Neuronal stem cell (in vitro differentiated cells): ENCODE results near the gene MS4A14.
"Not testable (repeated sequence)": the region's sequence is repeated elsewhere in the genome, so short reads cannot be mapped to it uniquely, and the experiment has no call there.

ENCODE experiments used
- DNase-seq: peaks from one replicate; pipeline ENCODE4 v3.0.0-alpha.2; 2013; ENCODE audit warnings: low spot score
- H2AFZ ChIP-seq: one replicate; pipeline ENCODE4 v1.6.1; 2013; ENCODE audit warnings: mild to moderate bottlenecking, low read length, inconsistent platforms
- H2AK5ac ChIP-seq: 2 replicates; pipeline ENCODE4 v1.6.1; 2013; ENCODE audit warnings: low read depth, mild to moderate bottlenecking, inconsistent platforms, low read length, moderate library complexity, mixed read lengths
- H2BK120ac ChIP-seq: 2 replicates; pipeline ENCODE4 v1.6.1; 2013; ENCODE audit warnings: low read depth, mild to moderate bottlenecking, inconsistent platforms, low read length, moderate library complexity, mixed read lengths
- H2BK12ac ChIP-seq: one replicate; pipeline ENCODE4 v1.6.1; 2013; ENCODE audit warnings: low read length, inconsistent platforms
- H2BK15ac ChIP-seq: 2 replicates; pipeline ENCODE4 v1.6.1; 2013; ENCODE audit warnings: mild to moderate bottlenecking, low read length, inconsistent platforms, mixed read lengths
- H2BK5ac ChIP-seq: one replicate; pipeline ENCODE4 v1.6.1; 2013; ENCODE audit warnings: inconsistent platforms, mild to moderate bottlenecking, low read length, moderate library complexity
- H3K14ac ChIP-seq: one replicate; pipeline ENCODE4 v1.6.1; 2013; ENCODE audit warnings: low read length, inconsistent platforms
- H3K18ac ChIP-seq: 2 replicates; pipeline ENCODE4 v1.6.1; 2013; ENCODE audit warnings: low read length, inconsistent platforms
- H3K23ac ChIP-seq: 2 replicates; pipeline ENCODE4 v1.6.1; 2013; ENCODE audit warnings: low read depth, mild to moderate bottlenecking, mixed read lengths, low read length, inconsistent platforms; ENCODE audit not compliant: poor library complexity
- H3K27ac ChIP-seq: replicated peaks from 3 replicates; pipeline ENCODE4 v1.5.1; 2013; ENCODE audit warnings: low read length, inconsistent platforms
- H3K27me3 ChIP-seq, 3 experiments: 2 replicates each; pipeline ENCODE4 v1.6.1; 2013; ENCODE audit warnings: low read length in 3 of 3, mild to moderate bottlenecking in 2 of 3, inconsistent platforms in 1 of 3, low read depth in 1 of 3, mixed read lengths in 1 of 3, moderate library complexity in 1 of 3; ENCODE audit not compliant: control insufficient read depth in 3 of 3, insufficient read depth in 3 of 3
- H3K36me3 ChIP-seq, 2 donors: replicated peaks in 1 of 2; 2 replicates each; pipeline ENCODE4 v1.6.1; 2013; ENCODE audit warnings: low read length in 2 of 2; ENCODE audit not compliant: control insufficient read depth in 2 of 2, insufficient read depth in 2 of 2
- H3K4ac ChIP-seq: 2 replicates; pipeline ENCODE4 v1.6.1; 2013; ENCODE audit warnings: inconsistent platforms, mild to moderate bottlenecking, low read length, moderate library complexity
- H3K4me1 ChIP-seq, 2 donors: 1 replicate in 1 of 2; 2 replicates in 1 of 2; pipeline ENCODE4 v1.6.1; 2013; ENCODE audit warnings: low read length in 2 of 2, low read depth in 1 of 2; ENCODE audit not compliant: control insufficient read depth in 2 of 2, insufficient read depth in 1 of 2
- H3K4me2 ChIP-seq: one replicate; pipeline ENCODE4 v1.6.1; 2013; ENCODE audit warnings: mild to moderate bottlenecking, low read length, inconsistent platforms; ENCODE audit not compliant: insufficient read depth, poor library complexity, severe bottlenecking
- H3K4me3 ChIP-seq, 2 donors: 2 replicates each; pipeline ENCODE4 v1.5.1; 2013; ENCODE audit warnings: low read length in 2 of 2, mild to moderate bottlenecking in 2 of 2, inconsistent platforms in 1 of 2, moderate library complexity in 1 of 2
- H3K79me1 ChIP-seq: one replicate; pipeline ENCODE4 v1.6.1; 2013; ENCODE audit warnings: low read depth, mild to moderate bottlenecking, inconsistent platforms, low read length, moderate library complexity
- H3K9ac ChIP-seq: one replicate; pipeline ENCODE4 v1.6.1; 2013; ENCODE audit warnings: mild to moderate bottlenecking, low read depth, low read length, inconsistent platforms; ENCODE audit not compliant: poor library complexity
- H3K9me3 ChIP-seq, 2 donors: replicated peaks in 1 of 2; 2 replicates each; pipeline versions ENCODE3 to v1.6.1; 2013; ENCODE audit warnings: low read length in 2 of 2, mild to moderate bottlenecking in 2 of 2, inconsistent platforms in 1 of 2, low read depth in 1 of 2, mixed read lengths in 1 of 2, moderate library complexity in 1 of 2; ENCODE audit not compliant: control insufficient read depth in 2 of 2, insufficient read depth in 1 of 2
- H4K8ac ChIP-seq: one replicate; pipeline ENCODE4 v1.6.1; 2013; ENCODE audit warnings: low read depth, mild to moderate bottlenecking, inconsistent platforms, low read length, moderate library complexity
- H4K91ac ChIP-seq: one replicate; pipeline ENCODE4 v1.6.1; 2013; ENCODE audit warnings: low read length, low read depth, mild to moderate bottlenecking, inconsistent platforms; ENCODE audit not compliant: poor library complexity
- WGBS, 2 donors: extraction: QIAGEN DNeasy Blood & Tissue Kit; methylation state at CpG; one replicate each; pipeline ENCODE4 v1.1.7; 2013; ENCODE audit warnings: missing lambda C conversion rate in 2 of 2, mixed read lengths in 1 of 2; ENCODE audit not compliant: insufficient read length in 2 of 2, insufficient replicate concordance in 1 of 2; ENCODE audit errors: extremely low coverage in 2 of 2; 5-methylcytosine and 5-hydroxymethylcytosine counted together

MS4A14 gene

GRCh38 chr11:60366262-60366904 lies 29.9 kb upstream of the MS4A14 start:
- not testable (repeated sequence) for H2AK5ac ChIP-seq, H4K8ac ChIP-seq, H3K4me1 ChIP-seq, H3K4me2 ChIP-seq, H3K4me3 ChIP-seq, H3K79me1 ChIP-seq, H3K9ac ChIP-seq, H4K91ac ChIP-seq, H3K23ac ChIP-seq, H3K14ac ChIP-seq, H2BK15ac ChIP-seq, H3K27ac ChIP-seq, H3K18ac ChIP-seq, DNase-seq, H2AFZ ChIP-seq, H2BK5ac ChIP-seq, H2BK120ac ChIP-seq, H3K36me3 ChIP-seq, H3K9me3 ChIP-seq, H3K4ac ChIP-seq, H3K27me3 ChIP-seq, H2BK12ac ChIP-seq
- WGBS, 2 donors: 100% methylated on average over 1 of the region's 15 CpGs; no CpG with 5 or more reads in 1 of the 2 donors

GRCh38 chr11:60367009-60367408 lies 29.2 kb upstream of the MS4A14 start:
- no peak overlapping the region for H2BK12ac ChIP-seq
- no peak overlapping the region for H4K8ac ChIP-seq
- H3K27me3 ChIP-seq: no peaks in the 10 kb centered on the region
- no peaks in the 10 kb centered on the region for H3K4me1 ChIP-seq
- no peak overlapping the region for H3K4me2 ChIP-seq
- H3K9me3 ChIP-seq: no peaks in the 10 kb centered on the region
- H3K9ac ChIP-seq: no peak overlapping the region
- H3K4me3 ChIP-seq: no peak overlapping the region
- no peak overlapping the region for H2BK5ac ChIP-seq
- no peak overlapping the region for H3K14ac ChIP-seq
- DNase-seq: no peak
- H3K36me3 ChIP-seq: no peaks in the 10 kb centered on the region
- no CpG with 5 or more reads among the region's 2 CpGs for WGBS, 2 donors
- no peak overlapping the region for H2BK120ac ChIP-seq
- H3K27ac ChIP-seq: no peak overlapping the region
- no peak overlapping the region for H3K4ac ChIP-seq
- H3K18ac ChIP-seq: no peak overlapping the region
- H4K91ac ChIP-seq: no peak overlapping the region
- no peak overlapping the region for H3K23ac ChIP-seq
- H2AFZ ChIP-seq: no peak overlapping the region
- no peaks in the 10 kb centered on the region for H3K79me1 ChIP-seq
- H2AK5ac ChIP-seq: no peak overlapping the region
- no peak overlapping the region for H2BK15ac ChIP-seq

- WGBS, 2 donors: no CpG with 5 or more reads among the region's 19 CpGs
- Histone ChIP-seq H3K27me3 (peaks cover 0 to 3% (median 0%) of the 10 kb centered on the region in 3 experiments), H4K91ac (no peak overlapping the region), H3K4me3 (no peak overlapping the region), H3K79me1 (no peaks in the 10 kb centered on the region), H3K18ac (peak overlapping the region; percentile 30), H3K27ac (no peak overlapping the region), H3K9me3 (no peaks in the 10 kb centered on the region), H2BK5ac (no peak overlapping the region), H4K8ac (no peak overlapping the region), H3K36me3 (no peaks in the 10 kb centered on the region), H2AFZ (no peak overlapping the region), H3K4ac (no peak overlapping the region), H3K4me1 (no peaks in the 10 kb centered on the region), H2BK120ac (no peak overlapping the region), H3K9ac (no peak overlapping the region), H3K23ac (no peak overlapping the region), H3K4me2 (no peak overlapping the region), H2BK12ac (no peak overlapping the region), H2AK5ac (no peak overlapping the region), H2BK15ac (no peak overlapping the region), H3K14ac (no peak overlapping the region)
- DNase-seq: no peak
These were observed 28.4 kb upstream of the MS4A14 start for GRCh38 chr11:60367896-60368295.

GRCh38 chr11:60370252-60370810 lies 25.9 kb upstream of the MS4A14 start:
- H3K79me1 ChIP-seq: no peaks in the 10 kb centered on the region
- H3K36me3 ChIP-seq: no peaks in the 10 kb centered on the region
- no peak overlapping the region for H3K9ac ChIP-seq
- no peak overlapping the region for H2AFZ ChIP-seq
- H2BK120ac ChIP-seq: no peak overlapping the region
- no peak overlapping the region for H2BK12ac ChIP-seq
- H4K91ac ChIP-seq: no peak overlapping the region
- no peak overlapping the region for H3K4ac ChIP-seq
- H3K27ac ChIP-seq: no peak overlapping the region
- no peak overlapping the region for H2BK15ac ChIP-seq
- no peak overlapping the region for H4K8ac ChIP-seq
- no peak overlapping the region for H2AK5ac ChIP-seq
- H3K4me1 ChIP-seq: no peaks in the 10 kb centered on the region
- H3K14ac ChIP-seq: no peak overlapping the region
- no peak overlapping the region for H3K18ac ChIP-seq
- no peak overlapping the region for H3K4me3 ChIP-seq
- WGBS, 2 donors: no CpG with 5 or more reads among the region's 2 CpGs
- peaks cover 0 to 6% (median 0%) of the 10 kb centered on the region in 3 experiments for H3K27me3 ChIP-seq
- no peak overlapping the region for H3K4me2 ChIP-seq
- no peak overlapping the region for H2BK5ac ChIP-seq
- DNase-seq: no peak
- no peaks in the 10 kb centered on the region for H3K9me3 ChIP-seq
- H3K23ac ChIP-seq: no peak overlapping the region
